Naive thymus-derived CD8-positive, alpha-beta T cell (primary cell): ENCODE results near the gene AKR7A2. TPM values are rescaled to one million over a fixed set of nuclear protein-coding genes. Genes with fewer than 3 reads are reported as not detected.
"Not testable (repeated sequence)": the region's sequence is repeated elsewhere in the genome, so short reads cannot be mapped to it uniquely, and the experiment has no call there.

Experiments used
- ATAC-seq, 2 donors: fragments of 150-1000 bp; cut with Tn5 transposase in 1 of 2; sonication (Bioruptor Pico), chemical (Tn5 transposase) in 1 of 2; 1 replicate in 1 of 2; 2 replicates in 1 of 2; pipeline ENCODE4 v1.10.0; 2021; ENCODE audit warnings: mild to moderate bottlenecking in 2 of 2, moderate library complexity in 2 of 2
- POLR2A ChIA-PET: fragments of 350-600 bp; sonication (Branson Sonifier 250); formaldehyde crosslinking; loops from one replicate; lab custom pipeline; 2021; ENCODE audit warnings: antibody characterized with exemption; lab: Charles Lee
- DNase-seq, 10 donors: peaks; one replicate each; pipeline versions ENCODE4 v3.0.0 to v3.0.0-alpha.2; 2020 to 2022
- H3K27ac Mint-ChIP-seq, 10 donors: one replicate each; pipeline ENCODE4 v1.8.0; 2020 to 2022; ENCODE audit warnings: mild to moderate bottlenecking in 10 of 10, mixed read lengths in 10 of 10, moderate library complexity in 4 of 10, inconsistent platforms in 1 of 10
- H3K27me3 Mint-ChIP-seq, 5 donors: one replicate each; pipeline ENCODE4 v1.8.0; 2021 to 2022; ENCODE audit warnings: mixed read lengths in 5 of 5
- H3K36me3 Mint-ChIP-seq, 3 donors: one replicate each; pipeline ENCODE4 v1.8.0; 2020 to 2022; ENCODE audit warnings: mixed read lengths in 3 of 3, mild to moderate bottlenecking in 2 of 3, inconsistent platforms in 1 of 3
- H3K4me1 Mint-ChIP-seq, 4 donors: one replicate each; pipeline ENCODE4 v1.8.0; 2021 to 2022; ENCODE audit warnings: mixed read lengths in 4 of 4
- H3K4me3 Mint-ChIP-seq, 10 donors: one replicate each; pipeline ENCODE4 v1.8.0; 2020 to 2022; ENCODE audit warnings: mild to moderate bottlenecking in 10 of 10, mixed read lengths in 10 of 10, moderate library complexity in 6 of 10, inconsistent platforms in 1 of 10
- H3K9me3 Mint-ChIP-seq, 9 donors: one replicate each; pipeline ENCODE4 v1.8.0; 2020 to 2022; ENCODE audit warnings: mixed read lengths in 9 of 9, mild to moderate bottlenecking in 3 of 9, inconsistent platforms in 1 of 9, moderate library complexity in 1 of 9
- polyA plus RNA-seq, 3 donors: library from polyadenylated mRNA; unstranded; fragments of 300-500 nt; fragmentation: Illumina TruSeq; gene quantifications; one replicate each; pipeline ENCODE4 v1.2.3, GENCODE V29; 2021
- total RNA-seq, 8 experiments: library from RNA in 2 of 8; stranded (reverse) in 2 of 8; gene quantifications; one replicate each; pipeline ENCODE4 v1.2.3 and lab custom pipeline; 2021 to 2026

The AKR7A2 gene
- total and polyA plus RNA-seq, 5 experiments from 2014 or later = 24.8 to 116 (median 99.3) TPM

- Mint-ChIP-seq H3K27me3 (peaks cover 2 to 22% (median 9%) of the 10 kb centered on the region in 5 donors), H3K4me1 (peaks cover 5 to 12% (median 7%) of the 10 kb centered on the region in 4 donors)
- ATAC-seq, DNase-seq, H3K9me3 Mint-ChIP-seq, H3K4me3 Mint-ChIP-seq, POLR2A ChIA-PET, H3K36me3 Mint-ChIP-seq, H3K27ac Mint-ChIP-seq: not testable (repeated sequence)
Observed at GRCh38 chr1:19285807-19286206, 26.1 kb downstream of the AKR7A2 start.

GRCh38 chr1:19285366-19285765 is 26.6 kb downstream of the AKR7A2 start:
- POLR2A ChIA-PET, H3K4me3 Mint-ChIP-seq, H3K27ac Mint-ChIP-seq, ATAC-seq, H3K36me3 Mint-ChIP-seq, DNase-seq, H3K9me3 Mint-ChIP-seq: not testable (repeated sequence)
- Mint-ChIP-seq H3K4me1 (peaks cover 5 to 12% (median 7%) of the 10 kb centered on the region in 4 donors), H3K27me3 (peaks cover 2 to 22% (median 9%) of the 10 kb centered on the region in 5 donors)

- POLR2A ChIA-PET = no interaction called here
- peaks cover 0 to 2% (median 1%) of the 10 kb centered on the region in 3 donors for H3K36me3 Mint-ChIP-seq
- H3K4me3 Mint-ChIP-seq = no peak overlapping the region
- DNase-seq (no peak), ATAC-seq (no peak)
- H3K27ac Mint-ChIP-seq = no peak overlapping the region
- peaks cover 2 to 19% (median 8%) of the 10 kb centered on the region in 5 donors for H3K27me3 Mint-ChIP-seq
- peaks cover 0 to 3% (median 0%) of the 10 kb centered on the region in 9 donors for H3K9me3 Mint-ChIP-seq
- H3K4me1 Mint-ChIP-seq = peaks cover 5 to 12% (median 7%) of the 10 kb centered on the region in 4 donors
Observed at GRCh38 chr1:19284881-19285280, 27.1 kb downstream of the AKR7A2 start.

- Mint-ChIP-seq H3K36me3 (peaks cover 0 to 2% (median 1%) of the 10 kb centered on the region in 3 donors), H3K4me3 (no peak overlapping the region), H3K27me3 (peaks cover 0 to 9% (median 2%) of the 10 kb centered on the region in 5 donors), H3K9me3 (peaks cover 0 to 3% (median 0%) of the 10 kb centered on the region in 9 donors), H3K4me1 (peaks cover 3 to 7% (median 3%) of the 10 kb centered on the region in 4 donors), H3K27ac (no peak overlapping the region)
- DNase-seq = no peak
- no peak for ATAC-seq
- POLR2A ChIA-PET = no interaction called here
Observed at GRCh38 chr1:19283891-19284290, 28.1 kb downstream of the AKR7A2 start.

- Mint-ChIP-seq H3K4me1 (peaks cover 0 to 9% (median 5%) of the 10 kb centered on the region in 4 donors), H3K27me3 (peaks cover 13 to 27% (median 18%) of the 10 kb centered on the region in 5 donors), H3K27ac (peak overlapping the region in 1 of 10 donors; percentile 79), H3K9me3 (peaks cover 0 to 28% (median 5%) of the 10 kb centered on the region in 9 donors), H3K4me3 (peak overlapping the region in 1 of 10 donors; percentile 11), H3K36me3 (peaks cover 3 to 16% (median 6%) of the 10 kb centered on the region in 3 donors)
- no peak for DNase-seq
- no peak for ATAC-seq
- POLR2A ChIA-PET = no interaction called here
Observed at GRCh38 chr1:19274636-19275035, 37.3 kb downstream of the AKR7A2 start.

- Mint-ChIP-seq H3K36me3 (peaks cover 3 to 16% (median 6%) of the 10 kb centered on the region in 3 donors), H3K27ac (peak overlapping the region in 1 of 10 donors; percentile 79), H3K9me3 (peaks cover 0 to 28% (median 5%) of the 10 kb centered on the region in 9 donors), H3K4me3 (peak overlapping the region in 2 of 10 donors; percentile 18 to 40), H3K27me3 (peaks cover 13 to 27% (median 18%) of the 10 kb centered on the region in 5 donors)
- DNase-seq, H3K4me1 Mint-ChIP-seq, POLR2A ChIA-PET: not testable (repeated sequence)
- ATAC-seq = peak; percentile 65 to 79
Observed at GRCh38 chr1:19273844-19274531, 38.0 kb downstream of the AKR7A2 start.

GRCh38 chr1:19273106-19273843 is 38.7 kb downstream of the AKR7A2 start:
- Mint-ChIP-seq H3K4me1 (peaks cover 0 to 9% (median 5%) of the 10 kb centered on the region in 4 donors), H3K27ac (peak overlapping the region in 3 of 10 donors; percentile 21 to 54 (median 22)), H3K4me3 (peak overlapping the region in 5 of 10 donors; percentile 10 to 63 (median 40)), H3K36me3 (peaks cover 3 to 16% (median 6%) of the 10 kb centered on the region in 3 donors), H3K27me3 (peaks cover 13 to 27% (median 18%) of the 10 kb centered on the region in 5 donors), H3K9me3 (peaks cover 0 to 28% (median 5%) of the 10 kb centered on the region in 9 donors)
- DNase-seq (no peak), ATAC-seq (no peak)
- POLR2A ChIA-PET = no interaction called here

GRCh38 chr1:19272064-19272463 is 39.9 kb downstream of the AKR7A2 start:
- peaks cover 0 to 9% (median 5%) of the 10 kb centered on the region in 4 donors for H3K4me1 Mint-ChIP-seq
- H3K27ac Mint-ChIP-seq = peak overlapping the region in 1 of 10 donors; percentile 49
- H3K4me3 Mint-ChIP-seq = no peak overlapping the region
- POLR2A ChIA-PET = interaction anchor here (0.6 kb wide), 1 partner anchor 562 kb away, joined by 4 read pairs; no protein-coding TSS in a partner anchor
- H3K9me3 Mint-ChIP-seq = peaks cover 0 to 24% (median 5%) of the 10 kb centered on the region in 9 donors
- DNase-seq = no peak
- peaks cover 3 to 16% (median 6%) of the 10 kb centered on the region in 3 donors for H3K36me3 Mint-ChIP-seq
- H3K27me3 Mint-ChIP-seq = peaks cover 13 to 27% (median 18%) of the 10 kb centered on the region in 5 donors
- no peak for ATAC-seq

- POLR2A ChIA-PET, H3K27ac Mint-ChIP-seq, DNase-seq, ATAC-seq, H3K4me1 Mint-ChIP-seq, H3K4me3 Mint-ChIP-seq: not testable (repeated sequence)
- Mint-ChIP-seq H3K9me3 (peaks cover 0 to 17% (median under 1%) of the 10 kb centered on the region in 9 donors), H3K36me3 (peaks cover 3 to 11% (median 4%) of the 10 kb centered on the region in 3 donors), H3K27me3 (peaks cover 13 to 27% (median 18%) of the 10 kb centered on the region in 5 donors)
Observed at GRCh38 chr1:19270343-19270730, 41.6 kb downstream of the AKR7A2 start.

- peaks cover 13 to 24% (median 18%) of the 10 kb centered on the region in 5 donors for H3K27me3 Mint-ChIP-seq
- not testable (repeated sequence) for H3K4me3 Mint-ChIP-seq
Observed at GRCh38 chr1:19269427-19270342, 42.3 kb downstream of the AKR7A2 start.

GRCh38 chr1:19268445-19268844 is 43.5 kb downstream of the AKR7A2 start:
- Mint-ChIP-seq H3K27me3 (peaks cover 9 to 15% (median 12%) of the 10 kb centered on the region in 5 donors), H3K27ac (no peak overlapping the region), H3K4me1 (peaks cover 0 to 6% (median 2%) of the 10 kb centered on the region in 4 donors), H3K36me3 (peaks cover 0 to 5% (median 0%) of the 10 kb centered on the region in 3 donors), H3K4me3 (no peak overlapping the region), H3K9me3 (peaks cover 0 to 6% (median 0%) of the 10 kb centered on the region in 9 donors)
- DNase-seq (no peak), ATAC-seq (no peak)
- POLR2A ChIA-PET = no interaction called here

More at GRCh38 chr1:19269427-19270342, 42.3 kb downstream of the AKR7A2 start:
- H3K36me3 Mint-ChIP-seq, ATAC-seq, H3K4me1 Mint-ChIP-seq, POLR2A ChIA-PET, H3K27ac Mint-ChIP-seq, DNase-seq: not testable (repeated sequence)
- H3K9me3 Mint-ChIP-seq = peaks cover 0 to 10% (median 0%) of the 10 kb centered on the region in 9 donors
